HG03432 (cell line): ENCODE data around the gene DIS3L2.
"Not testable (repeated sequence)": the region's sequence is repeated elsewhere in the genome, so short reads cannot be mapped to it uniquely, and the experiment has no call there.

ENCODE experiments used
- ATAC-seq: cut with Tn5 transposase; IDR thresholded peaks from one replicate; pipeline ENCODE4 v1.9.1; 2021; ENCODE audit warnings: mild to moderate bottlenecking, moderate library complexity; ENCODE audit not compliant: unreplicated experiment

Gene DIS3L2

GRCh38 chr2:232147440-232148077 lies 186.0 kb downstream of the DIS3L2 start:
- ATAC-seq = no peak

DNA sequence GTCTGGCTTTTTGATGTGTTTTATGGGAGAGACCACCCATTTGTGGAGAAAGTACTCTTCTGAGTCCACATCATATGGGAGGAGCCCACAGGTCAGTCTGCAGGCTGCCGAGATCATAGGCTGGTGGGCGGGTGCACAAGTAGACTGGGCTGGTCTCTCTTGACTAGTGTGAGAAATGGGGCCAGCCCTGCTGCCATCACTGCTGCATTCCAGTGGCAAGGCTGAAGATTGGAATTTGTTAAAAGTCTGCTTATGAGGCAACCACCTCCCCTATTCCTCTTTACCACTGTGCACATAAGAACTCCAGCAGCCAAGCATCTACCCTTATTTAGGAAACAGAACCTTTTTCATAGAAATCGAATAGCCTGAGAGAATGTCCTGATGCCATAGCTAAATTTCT lies 200.7 kb downstream of the DIS3L2 start:
- ATAC-seq = no peak

GRCh38 chr2:232170396-232170795 lies 208.9 kb downstream of the DIS3L2 start:
- ATAC-seq = no peak

- no peak for ATAC-seq
These were observed 213.1 kb downstream of the DIS3L2 start for GRCh38 chr2:232174662-232175061.

DNA sequence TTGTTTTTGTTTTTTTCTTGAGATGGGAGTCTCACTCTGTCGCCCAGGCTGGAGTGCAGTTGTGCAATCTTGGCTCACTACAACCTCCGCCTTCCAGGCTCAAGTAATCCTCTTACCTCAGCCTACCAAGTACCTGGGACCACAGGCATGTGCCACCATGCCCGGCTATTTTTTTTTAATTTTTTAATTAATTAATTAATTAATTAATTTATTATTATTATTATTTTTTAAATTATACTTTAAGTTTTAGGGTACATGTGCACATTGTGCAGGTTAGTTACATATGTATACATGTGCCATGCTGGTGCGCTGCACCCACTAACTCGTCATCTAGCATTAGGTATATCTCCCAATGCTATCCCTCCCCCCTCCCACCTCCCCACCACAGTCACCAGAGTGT lies 215.1 kb downstream of the DIS3L2 start:
- ATAC-seq = not testable (repeated sequence)

- ATAC-seq = no peak
These were observed 221.8 kb downstream of the DIS3L2 start for GRCh38 chr2:232183279-232183678.

- ATAC-seq = no peak
These were observed 222.8 kb downstream of the DIS3L2 start for GRCh38 chr2:232184346-232184745.

DNA sequence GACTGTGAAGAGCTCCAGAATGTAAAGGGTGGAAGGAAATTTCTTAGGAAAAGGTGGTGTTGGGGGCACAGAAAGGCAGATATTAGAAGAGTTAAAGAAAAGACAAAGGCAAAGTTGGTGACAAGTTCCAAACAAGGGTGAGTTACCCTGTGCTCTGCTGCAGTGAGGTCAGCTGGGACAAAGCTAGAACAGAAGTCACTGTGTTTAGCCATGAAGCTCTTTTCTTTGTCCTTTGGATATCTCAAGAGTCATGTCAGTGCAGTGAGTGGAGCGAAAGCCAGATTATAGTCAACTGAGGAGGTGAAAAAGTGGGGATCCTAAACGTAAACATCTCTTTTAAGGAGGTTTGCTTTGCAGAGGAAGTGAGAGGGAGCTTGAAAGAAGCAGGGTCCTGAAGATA lies 229.3 kb downstream of the DIS3L2 start:
- ATAC-seq = no peak

- ATAC-seq = no peak
These were observed 234.0 kb downstream of the DIS3L2 start for GRCh38 chr2:232195487-232195886.

DNA sequence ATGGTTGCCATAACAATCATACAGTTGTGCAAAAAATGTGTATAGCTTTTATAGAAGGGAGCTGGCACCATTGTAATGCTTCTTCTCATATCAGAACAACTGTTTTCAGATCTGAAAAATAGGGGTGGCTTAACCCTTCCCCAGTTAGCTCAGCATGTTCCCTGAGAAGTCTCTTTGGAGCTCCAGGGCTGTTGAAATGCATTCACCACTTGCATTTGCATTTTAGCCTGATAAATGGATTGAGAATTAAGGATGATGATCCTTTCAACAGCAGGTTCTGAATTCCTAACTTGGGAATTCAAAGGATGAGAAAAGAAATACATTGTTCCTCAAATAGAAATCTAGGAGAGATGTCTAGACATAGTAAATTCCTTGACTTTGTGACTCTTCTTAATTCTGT lies 235.3 kb downstream of the DIS3L2 start:
- no peak for ATAC-seq

GRCh38 chr2:232200195-232200594 lies 238.7 kb downstream of the DIS3L2 start:
- no peak for ATAC-seq

DNA sequence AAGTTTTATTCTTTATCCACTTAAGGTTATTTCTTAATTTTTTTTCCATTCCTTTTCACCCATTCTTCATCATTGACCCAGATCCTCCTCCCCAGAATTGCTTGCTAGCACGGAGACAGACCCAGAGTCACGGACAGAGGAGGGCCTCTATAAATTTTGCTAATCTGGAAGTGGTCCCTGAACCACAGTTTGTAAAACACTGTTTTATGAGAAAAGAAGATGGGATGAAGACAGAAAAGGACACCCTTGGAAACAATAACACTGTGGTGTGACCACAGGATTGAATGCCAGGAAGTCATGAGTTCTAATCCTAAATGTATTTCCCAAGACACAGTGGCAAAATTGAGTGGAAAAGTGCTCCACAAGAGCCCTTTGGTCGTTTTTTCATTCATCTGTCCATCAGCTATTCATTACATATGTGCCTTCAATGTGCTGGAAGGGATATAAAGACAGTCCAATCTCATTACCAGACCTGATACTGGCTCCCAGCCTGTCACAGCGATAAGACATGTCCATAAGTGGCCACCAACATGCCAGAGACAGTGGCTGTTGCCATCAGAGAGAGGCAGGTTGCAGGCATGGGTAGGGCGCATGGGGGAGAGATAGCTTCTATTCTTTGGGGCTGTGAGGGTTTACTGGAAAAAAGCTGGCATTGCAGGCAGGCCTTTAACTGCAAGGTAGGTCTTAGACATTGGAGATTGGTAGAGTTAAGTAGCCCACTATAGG lies 241.8 kb downstream of the DIS3L2 start:
- ATAC-seq = no peak

- ATAC-seq = no peak
These were observed 242.4 kb downstream of the DIS3L2 start for GRCh38 chr2:232203936-232204335.

DNA sequence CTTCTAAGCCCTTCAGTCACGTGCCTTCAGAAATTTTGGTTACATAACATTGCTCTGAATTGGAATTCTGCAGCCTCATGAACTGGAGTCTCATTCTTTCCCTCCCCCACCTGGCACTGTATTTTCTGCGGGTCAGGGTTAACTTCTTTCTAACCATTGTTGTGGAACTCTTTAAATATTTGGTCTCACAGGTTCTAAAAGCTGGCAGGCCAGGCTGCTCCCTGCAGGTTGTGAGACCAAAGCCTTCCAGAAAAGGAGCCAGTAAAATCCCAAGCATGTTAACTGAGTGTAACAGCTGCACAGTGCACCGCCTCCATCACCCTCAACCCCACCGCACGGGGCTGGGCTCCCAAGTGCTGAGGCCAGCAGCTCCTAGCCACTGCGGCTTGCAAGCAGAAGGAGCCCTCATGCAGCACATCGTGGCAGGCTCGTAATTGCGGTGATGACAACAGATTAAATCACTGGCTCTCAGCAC lies 243.0 kb downstream of the DIS3L2 start:
- no peak for ATAC-seq

GRCh38 chr2:232207174-232207573 lies 245.7 kb downstream of the DIS3L2 start:
- ATAC-seq = no peak

GRCh38 chr2:232210306-232210705 lies 248.8 kb downstream of the DIS3L2 start:
- no peak for ATAC-seq

DNA sequence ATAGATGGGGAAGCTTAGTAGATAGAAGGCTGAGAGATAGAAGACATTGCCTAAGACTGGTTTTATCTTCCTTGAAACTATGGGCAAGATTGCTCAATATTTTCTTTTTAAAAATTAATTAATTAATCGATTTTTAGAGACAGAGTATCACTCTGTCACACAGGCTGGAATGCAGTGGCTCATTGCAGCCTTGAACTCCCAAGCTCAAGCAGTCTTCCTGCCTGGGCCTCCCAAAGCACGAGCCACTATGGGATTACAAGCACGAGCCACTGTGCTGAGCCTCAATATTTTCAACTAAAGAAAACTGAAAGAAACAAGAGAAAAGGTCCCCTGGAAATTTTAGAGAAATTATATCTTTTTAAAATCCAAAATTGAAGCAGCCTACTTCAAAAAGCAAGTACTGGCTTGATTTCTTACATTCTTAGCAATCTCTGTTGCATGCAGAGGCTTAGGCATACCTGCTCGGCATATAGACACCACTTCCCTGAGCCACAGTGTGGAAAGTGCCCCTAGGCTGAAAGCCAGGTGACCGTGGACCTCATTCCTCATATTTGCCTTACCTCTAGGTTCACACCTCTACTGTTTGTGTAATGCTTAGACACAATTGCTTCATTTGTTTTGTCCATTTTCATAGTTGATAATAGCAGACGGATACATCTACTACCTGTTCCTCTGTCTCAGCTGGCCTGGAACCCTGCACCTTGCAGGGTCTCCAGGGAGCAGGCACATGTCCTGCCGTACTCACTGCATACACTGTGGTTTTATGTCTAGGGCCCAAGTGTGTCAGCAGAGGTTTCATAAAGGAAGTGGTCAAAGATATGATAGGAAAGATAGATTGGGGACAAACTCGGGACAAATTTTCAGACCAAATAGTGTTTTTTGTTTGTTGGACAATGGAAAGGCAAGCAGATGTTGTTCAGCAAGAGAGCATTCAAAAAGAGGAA lies 250.5 kb downstream of the DIS3L2 start:
- no peak for ATAC-seq

DNA sequence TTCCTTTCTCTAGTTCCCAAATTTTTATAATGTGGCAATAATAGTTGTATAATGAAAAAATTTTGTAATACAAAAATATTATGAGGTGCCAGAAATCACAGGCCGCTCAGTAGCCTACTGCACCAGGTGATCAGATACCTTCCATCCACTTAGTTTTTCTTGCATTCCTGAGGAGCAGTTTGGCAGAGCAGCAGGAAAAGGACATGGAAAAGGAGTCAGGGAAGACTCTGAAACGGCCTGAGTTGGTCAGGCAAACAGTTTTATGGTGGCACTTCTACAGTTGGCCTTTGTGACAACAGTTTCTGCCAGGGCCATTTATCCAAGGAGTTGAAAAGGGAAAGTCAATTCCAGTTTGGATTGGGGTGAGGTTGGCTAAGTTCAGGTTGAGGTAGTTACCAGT lies 251.7 kb downstream of the DIS3L2 start:
- no peak for ATAC-seq

- no peak for ATAC-seq
These were observed 252.5 kb downstream of the DIS3L2 start for GRCh38 chr2:232214053-232214452.

GRCh38 chr2:232216028-232216427 lies 254.5 kb downstream of the DIS3L2 start:
- ATAC-seq = no peak

DNA sequence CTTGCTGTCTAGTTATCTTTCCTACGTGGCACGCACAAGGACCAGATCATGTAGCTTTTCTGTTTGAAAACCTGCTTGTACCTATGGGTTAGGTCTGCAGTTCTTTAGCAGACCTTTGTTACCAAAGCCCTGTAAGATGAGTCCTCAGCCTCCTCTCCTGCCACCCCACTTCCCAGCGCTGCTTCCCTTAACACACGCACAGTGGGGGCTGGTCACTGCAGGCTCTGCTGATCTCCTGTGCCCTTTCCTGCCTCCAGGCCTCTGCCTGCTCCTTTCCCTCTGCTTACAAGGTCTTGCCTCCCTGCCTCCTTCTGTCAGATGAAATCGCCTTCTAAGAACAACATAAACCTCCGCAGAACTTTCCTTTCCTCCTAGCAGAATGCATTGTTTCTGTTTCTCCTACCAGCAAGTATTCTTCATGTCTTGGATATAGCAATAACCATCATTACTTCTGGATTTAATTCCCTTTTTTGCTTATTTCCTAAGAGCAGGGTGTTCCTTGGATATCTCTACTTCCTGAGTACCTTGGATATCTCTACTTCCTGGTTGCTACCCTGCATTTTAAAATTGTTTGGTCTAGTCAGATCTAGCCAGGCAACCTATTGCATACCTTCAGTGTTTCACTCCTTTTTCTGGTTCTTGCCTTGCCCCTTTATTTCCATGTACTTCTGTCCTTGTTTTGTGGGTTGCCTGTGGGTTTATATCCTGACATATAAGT lies 257.4 kb downstream of the DIS3L2 start:
- ATAC-seq = no peak
